Activated CD4-positive, alpha-beta memory T cell treated with anti-CD3 and anti-CD28 coated beads, Interleukin-2, amount 10 ng/mL, durations not matched to agents 7 days and 5 days (primary cell): ENCODE data around the gene MTUS2. TPM values are rescaled to one million over a fixed set of nuclear protein-coding genes. Genes with fewer than 3 reads are reported as not detected.

Source experiments
- CTCF ChIA-PET: fragments of 350-600 bp; sonication (Branson Sonifier 250); formaldehyde crosslinking; loops from one replicate; lab custom pipeline; 2021; ENCODE audit warnings: antibody characterized with exemption, inconsistent platforms; lab: Charles Lee
- POLR2A ChIA-PET: fragments of 350-600 bp; sonication (Branson Sonifier 250); formaldehyde crosslinking; loops from one replicate; lab custom pipeline; 2021; ENCODE audit warnings: antibody characterized with exemption; lab: Charles Lee
- DNase-seq: peaks from one replicate; pipeline ENCODE4 v3.0.0-alpha.2; 2020
- H3K27ac Mint-ChIP-seq: one replicate; pipeline ENCODE4 v1.8.0; 2021; ENCODE audit warnings: mild to moderate bottlenecking, mixed read lengths
- H3K27me3 Mint-ChIP-seq: one replicate; pipeline ENCODE4 v1.8.0; 2021; ENCODE audit warnings: mixed read lengths
- H3K36me3 Mint-ChIP-seq: one replicate; pipeline ENCODE4 v1.8.0; 2021; ENCODE audit warnings: low read depth, mixed read lengths
- H3K4me1 Mint-ChIP-seq: one replicate; pipeline ENCODE4 v1.8.0; 2021; ENCODE audit warnings: mixed read lengths
- H3K4me3 Mint-ChIP-seq: one replicate; pipeline ENCODE4 v1.8.0; 2021; ENCODE audit warnings: mild to moderate bottlenecking, mixed read lengths
- H3K9me3 Mint-ChIP-seq: one replicate; pipeline ENCODE4 v1.8.0; 2021; ENCODE audit warnings: mixed read lengths
- total RNA-seq, 2 experiments: library from RNA; stranded (reverse); gene quantifications; one replicate each; pipeline ENCODE4 v1.2.3, GENCODE V29; 2021

MTUS2 gene
- total RNA-seq, 2 experiments from 2014 or later: not detected

DNA sequence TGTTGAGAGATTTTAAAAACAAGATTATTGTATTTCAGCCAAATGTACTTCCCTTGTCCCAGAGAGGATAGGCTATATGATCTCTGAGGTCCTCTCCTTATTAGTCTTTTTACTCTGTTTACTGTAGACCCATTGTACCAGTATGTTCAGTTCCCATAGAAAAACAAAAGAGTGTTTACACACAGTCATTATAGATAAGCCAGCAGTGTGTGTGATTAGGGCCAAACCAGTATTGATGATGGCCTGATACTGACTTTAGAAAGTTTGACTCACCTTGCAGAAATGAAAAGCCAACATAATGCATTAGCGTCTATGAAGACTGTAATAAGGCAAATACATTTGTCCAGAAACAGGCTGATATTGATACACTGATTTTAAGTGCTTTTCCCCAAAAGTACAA, 6.2 kb downstream of the MTUS2 start:
- no peak overlapping the region for H3K4me3 Mint-ChIP-seq
- peaks cover 22% of the 10 kb centered on the region for H3K27me3 Mint-ChIP-seq
- H3K9me3 Mint-ChIP-seq: peaks cover 18% of the 10 kb centered on the region
- no peak overlapping the region for H3K27ac Mint-ChIP-seq
- ChIA-PET POLR2A (no interaction called here), CTCF (no interaction called here)
- H3K4me1 Mint-ChIP-seq: no peaks in the 10 kb centered on the region
- H3K36me3 Mint-ChIP-seq: no peaks in the 10 kb centered on the region
- DNase-seq: no peak

DNA sequence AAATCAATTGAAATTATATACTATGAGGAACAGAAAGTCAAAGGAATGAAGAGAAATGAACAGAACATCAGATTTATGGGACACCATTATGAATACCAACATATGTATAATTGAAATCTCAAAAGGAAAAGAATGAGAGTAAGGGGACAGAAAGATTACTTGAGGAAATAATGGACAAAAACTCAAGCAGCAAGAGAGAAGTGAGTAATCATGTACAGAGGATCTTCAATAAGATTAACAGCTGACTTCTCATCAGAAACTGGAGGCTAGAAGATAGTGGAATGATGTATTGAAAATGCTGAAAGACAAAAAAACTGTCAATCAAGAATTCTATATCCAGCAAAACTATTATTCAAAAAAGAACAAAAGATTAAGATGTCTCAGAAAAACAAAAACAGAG, 10.4 kb downstream of the MTUS2 start:
- DNase-seq: no peak
- CTCF ChIA-PET: no interaction called here
- Mint-ChIP-seq H3K27ac (no peak overlapping the region), H3K4me1 (no peaks in the 10 kb centered on the region), H3K9me3 (peaks cover 9% of the 10 kb centered on the region), H3K4me3 (no peak overlapping the region), H3K27me3 (no peaks in the 10 kb centered on the region), H3K36me3 (no peaks in the 10 kb centered on the region)
- POLR2A ChIA-PET: interaction anchor here (0.6 kb wide), 1 partner anchor 1271 kb away, joined by 3 read pairs; no protein-coding TSS in a partner anchor

DNA sequence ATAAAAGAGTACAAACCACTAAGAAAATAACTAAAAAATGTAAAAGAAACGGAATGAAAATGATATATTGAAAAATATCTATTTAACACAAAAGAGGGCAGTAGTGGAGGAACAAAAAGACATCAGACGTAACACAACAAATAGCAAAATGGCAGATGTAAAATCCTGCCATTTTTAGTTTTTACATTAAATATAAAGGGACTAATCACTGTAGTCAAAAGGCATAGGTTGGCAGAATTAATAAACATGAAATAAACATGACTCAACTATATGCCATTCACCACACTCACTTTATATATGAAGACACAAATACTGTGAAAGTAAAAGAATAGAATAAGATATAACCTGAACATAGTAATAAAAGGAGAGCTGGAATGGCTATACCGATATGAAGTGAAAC, 11.0 kb downstream of the MTUS2 start:
- ChIA-PET POLR2A (no interaction called here), CTCF (no interaction called here)
- no peak for DNase-seq
- H3K4me1 Mint-ChIP-seq: no peaks in the 10 kb centered on the region
- H3K36me3 Mint-ChIP-seq: no peaks in the 10 kb centered on the region
- no peak overlapping the region for H3K27ac Mint-ChIP-seq
- peaks cover 9% of the 10 kb centered on the region for H3K9me3 Mint-ChIP-seq
- H3K4me3 Mint-ChIP-seq: no peak overlapping the region
- no peaks in the 10 kb centered on the region for H3K27me3 Mint-ChIP-seq

DNA sequence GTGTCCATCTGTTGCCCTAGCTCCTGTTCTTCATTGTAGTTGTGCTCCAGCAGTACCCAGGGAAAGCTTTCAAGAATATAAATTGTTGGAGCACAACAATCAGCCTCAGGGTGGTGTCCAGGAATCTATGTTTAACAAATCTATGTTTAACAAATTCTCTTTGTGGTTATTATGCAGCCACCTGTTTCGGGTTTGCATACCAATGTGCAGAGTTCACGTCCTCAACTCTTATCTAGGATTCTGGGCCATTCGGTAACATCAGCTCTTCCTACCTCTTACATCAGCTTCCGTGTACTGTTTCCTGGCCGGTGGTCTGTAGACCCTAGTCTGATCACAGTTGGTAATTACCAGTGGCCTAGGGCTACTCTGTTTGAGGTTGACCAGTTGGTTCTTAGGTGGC, 17.0 kb downstream of the MTUS2 start:
- Mint-ChIP-seq H3K27me3 (peaks cover 2% of the 10 kb centered on the region), H3K27ac (no peak overlapping the region), H3K4me3 (no peak overlapping the region), H3K4me1 (no peaks in the 10 kb centered on the region), H3K9me3 (no peaks in the 10 kb centered on the region), H3K36me3 (no peaks in the 10 kb centered on the region)
- DNase-seq: no peak
- ChIA-PET CTCF (interaction anchor here (0.5 to 1.2 kb wide), 2 partner anchors 18 to 739 kb away, joined by 3 to 4 read pairs; no protein-coding TSS in a partner anchor), POLR2A (no interaction called here)

DNA sequence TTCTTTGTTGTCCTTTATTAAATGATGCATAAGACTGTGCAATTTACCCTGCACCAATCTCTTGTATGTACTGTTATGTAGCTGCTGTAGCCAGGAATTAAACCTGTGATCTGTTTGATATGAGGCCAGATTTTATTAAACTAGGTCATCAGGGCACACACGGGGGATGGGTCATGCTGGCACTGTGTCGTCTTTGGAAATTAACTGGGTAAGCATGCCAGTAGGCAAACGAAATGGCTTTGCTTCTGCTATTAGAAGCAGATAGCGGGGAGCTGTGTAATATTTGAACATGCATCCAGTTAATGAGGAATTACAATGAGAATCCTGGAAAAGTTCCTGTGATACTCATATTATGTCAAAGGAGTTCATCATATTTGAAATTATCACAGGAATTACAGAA, 23.5 kb downstream of the MTUS2 start:
- Mint-ChIP-seq H3K27me3 (no peaks in the 10 kb centered on the region), H3K4me3 (no peak overlapping the region), H3K36me3 (no peaks in the 10 kb centered on the region), H3K27ac (no peak overlapping the region), H3K9me3 (no peaks in the 10 kb centered on the region), H3K4me1 (no peaks in the 10 kb centered on the region)
- ChIA-PET CTCF (no interaction called here), POLR2A (no interaction called here)
- DNase-seq: no peak

DNA sequence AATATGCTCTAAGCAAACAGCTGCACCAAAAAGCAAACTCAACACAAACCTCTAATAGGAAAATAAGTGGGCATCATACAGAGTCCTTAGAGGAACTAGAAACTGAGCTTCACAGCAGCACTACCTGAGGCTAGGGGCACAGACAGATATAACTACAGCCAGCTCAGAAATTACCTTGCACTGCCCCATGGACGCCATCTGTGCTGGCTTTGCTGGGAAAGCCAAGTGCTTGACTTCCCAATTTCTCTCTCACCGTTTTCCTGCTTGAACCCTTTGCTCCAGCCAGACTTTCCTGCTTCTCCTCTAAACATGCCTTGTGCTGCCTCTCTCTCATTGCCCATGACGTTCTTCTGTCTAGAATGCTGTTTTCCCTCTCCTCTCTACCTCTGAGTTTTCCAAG, 29.3 kb downstream of the MTUS2 start:
- H3K9me3 Mint-ChIP-seq: no peaks in the 10 kb centered on the region
- no peaks in the 10 kb centered on the region for H3K36me3 Mint-ChIP-seq
- POLR2A ChIA-PET: no interaction called here
- no peak overlapping the region for H3K27ac Mint-ChIP-seq
- CTCF ChIA-PET: no interaction called here
- no peaks in the 10 kb centered on the region for H3K27me3 Mint-ChIP-seq
- no peaks in the 10 kb centered on the region for H3K4me1 Mint-ChIP-seq
- no peak overlapping the region for H3K4me3 Mint-ChIP-seq
- DNase-seq: no peak

DNA sequence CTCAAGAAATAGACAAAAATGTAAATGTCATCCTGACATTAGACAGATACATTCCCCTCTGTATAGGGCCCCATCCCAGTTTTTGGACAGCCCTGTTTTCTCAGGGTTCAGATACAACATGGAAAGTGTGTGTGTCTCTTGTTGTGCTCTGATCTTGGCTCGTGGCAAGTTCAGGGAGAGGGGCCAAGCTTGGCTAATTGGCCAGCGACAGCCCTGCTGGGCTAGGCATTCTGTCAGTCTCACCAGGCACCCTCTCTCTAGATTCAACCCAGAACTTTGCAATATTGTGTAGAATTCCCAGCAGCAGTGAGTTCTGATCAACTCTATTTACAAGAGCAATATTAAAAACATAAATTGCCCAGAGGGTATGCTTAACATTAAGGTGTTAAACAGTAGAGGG, 30.1 kb downstream of the MTUS2 start:
- ChIA-PET POLR2A (no interaction called here), CTCF (no interaction called here)
- DNase-seq: no peak
- no peaks in the 10 kb centered on the region for H3K4me1 Mint-ChIP-seq
- H3K27ac Mint-ChIP-seq: no peak overlapping the region
- H3K9me3 Mint-ChIP-seq: no peaks in the 10 kb centered on the region
- H3K36me3 Mint-ChIP-seq: no peaks in the 10 kb centered on the region
- no peak overlapping the region for H3K4me3 Mint-ChIP-seq
- no peaks in the 10 kb centered on the region for H3K27me3 Mint-ChIP-seq

DNA sequence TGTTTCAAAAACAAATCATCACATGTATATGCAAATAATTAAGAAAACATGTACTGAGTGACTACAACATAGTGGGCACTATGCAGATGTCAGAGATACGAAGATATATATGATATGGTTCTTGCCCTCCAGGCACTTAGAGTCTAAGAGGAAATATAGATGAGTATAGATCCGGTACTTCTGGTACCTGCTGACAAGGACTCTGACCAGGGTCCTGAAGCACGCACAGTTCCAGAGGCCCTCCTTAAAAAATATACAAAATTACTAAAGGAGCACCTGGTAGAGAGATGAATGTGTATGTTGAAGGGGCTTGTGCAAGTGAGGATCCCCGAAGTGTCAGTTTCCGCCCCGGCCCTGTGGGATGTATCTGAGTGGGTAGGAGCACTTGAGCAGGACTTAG, 31.3 kb downstream of the MTUS2 start:
- CTCF ChIA-PET: no interaction called here
- POLR2A ChIA-PET: no interaction called here
- no peak overlapping the region for H3K27ac Mint-ChIP-seq
- no peaks in the 10 kb centered on the region for H3K36me3 Mint-ChIP-seq
- H3K4me1 Mint-ChIP-seq: no peaks in the 10 kb centered on the region
- no peak for DNase-seq
- H3K4me3 Mint-ChIP-seq: no peak overlapping the region
- H3K27me3 Mint-ChIP-seq: no peaks in the 10 kb centered on the region
- H3K9me3 Mint-ChIP-seq: no peaks in the 10 kb centered on the region

DNA sequence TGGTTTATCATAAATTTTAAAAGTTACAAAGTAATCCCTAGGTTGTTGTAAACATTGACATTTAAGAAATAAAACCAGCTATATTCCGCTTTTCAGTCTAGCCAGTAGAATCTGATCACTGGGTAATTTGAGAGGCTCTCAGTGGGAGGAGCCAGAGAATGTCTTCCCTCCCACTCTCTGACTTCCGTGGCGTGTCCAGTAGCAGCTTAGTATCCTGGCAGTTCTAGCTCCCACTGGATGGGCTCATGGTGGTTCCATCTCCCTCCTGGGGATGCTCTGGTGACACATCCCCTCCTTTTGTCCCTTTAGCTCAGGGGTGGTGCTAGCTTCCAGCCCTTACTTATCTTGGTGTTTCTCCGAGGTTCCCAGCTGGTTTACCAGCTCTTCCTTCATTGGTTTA, 34.5 kb downstream of the MTUS2 start:
- H3K4me3 Mint-ChIP-seq: no peak overlapping the region
- no peaks in the 10 kb centered on the region for H3K4me1 Mint-ChIP-seq
- ChIA-PET CTCF (no interaction called here), POLR2A (no interaction called here)
- no peaks in the 10 kb centered on the region for H3K9me3 Mint-ChIP-seq
- no peaks in the 10 kb centered on the region for H3K36me3 Mint-ChIP-seq
- DNase-seq: no peak
- no peak overlapping the region for H3K27ac Mint-ChIP-seq
- no peaks in the 10 kb centered on the region for H3K27me3 Mint-ChIP-seq

DNA sequence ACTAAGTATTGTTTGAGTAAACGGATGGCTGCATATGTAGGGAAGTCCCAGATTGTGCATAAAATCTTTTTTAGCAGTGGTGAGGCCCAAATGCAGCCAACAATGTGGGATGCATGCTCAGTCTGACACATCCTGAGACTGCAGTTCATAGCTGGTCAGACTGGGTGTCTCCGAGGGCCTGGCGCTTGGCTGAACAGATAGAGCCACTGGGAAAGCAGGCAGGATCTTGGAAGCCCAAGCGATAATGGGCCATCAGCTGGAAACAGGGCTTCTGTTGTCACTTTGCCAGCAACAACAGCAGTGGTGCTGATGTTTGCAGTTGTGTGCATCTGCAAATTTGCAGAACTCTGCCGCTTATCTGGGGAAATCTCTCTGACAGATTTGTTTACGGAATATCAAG, 36.1 kb downstream of the MTUS2 start:
- H3K9me3 Mint-ChIP-seq: no peaks in the 10 kb centered on the region
- H3K27me3 Mint-ChIP-seq: no peaks in the 10 kb centered on the region
- H3K27ac Mint-ChIP-seq: no peak overlapping the region
- DNase-seq: no peak
- no peaks in the 10 kb centered on the region for H3K4me1 Mint-ChIP-seq
- H3K4me3 Mint-ChIP-seq: no peak overlapping the region
- ChIA-PET CTCF (no interaction called here), POLR2A (no interaction called here)
- H3K36me3 Mint-ChIP-seq: no peaks in the 10 kb centered on the region

DNA sequence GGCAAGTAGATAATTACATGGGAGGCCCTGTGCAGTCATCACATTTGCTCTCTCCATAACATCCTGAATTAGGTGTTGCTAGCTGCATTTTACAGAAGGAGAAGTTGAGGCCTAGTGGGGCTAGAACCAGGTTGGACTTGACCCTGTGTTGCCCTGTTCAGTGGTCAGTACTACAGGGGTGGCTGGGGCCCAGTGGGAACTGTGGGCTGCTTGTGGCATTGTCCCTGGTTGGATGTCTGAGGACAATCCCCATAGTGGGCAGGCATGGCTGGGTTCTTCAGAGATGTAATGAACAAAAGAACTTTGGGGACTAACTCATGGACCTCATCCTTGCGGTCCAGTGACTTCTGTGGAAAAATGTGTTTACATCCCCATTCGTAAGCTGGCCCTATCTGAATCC, 38.9 kb downstream of the MTUS2 start:
- H3K4me1 Mint-ChIP-seq: no peaks in the 10 kb centered on the region
- POLR2A ChIA-PET: no interaction called here
- H3K36me3 Mint-ChIP-seq: no peaks in the 10 kb centered on the region
- H3K9me3 Mint-ChIP-seq: no peaks in the 10 kb centered on the region
- CTCF ChIA-PET: interaction anchor here (0.5 kb wide), 1 partner anchor 216 kb away, joined by 3 read pairs; no protein-coding TSS in a partner anchor
- DNase-seq: no peak
- no peak overlapping the region for H3K27ac Mint-ChIP-seq
- no peaks in the 10 kb centered on the region for H3K27me3 Mint-ChIP-seq
- no peak overlapping the region for H3K4me3 Mint-ChIP-seq

DNA sequence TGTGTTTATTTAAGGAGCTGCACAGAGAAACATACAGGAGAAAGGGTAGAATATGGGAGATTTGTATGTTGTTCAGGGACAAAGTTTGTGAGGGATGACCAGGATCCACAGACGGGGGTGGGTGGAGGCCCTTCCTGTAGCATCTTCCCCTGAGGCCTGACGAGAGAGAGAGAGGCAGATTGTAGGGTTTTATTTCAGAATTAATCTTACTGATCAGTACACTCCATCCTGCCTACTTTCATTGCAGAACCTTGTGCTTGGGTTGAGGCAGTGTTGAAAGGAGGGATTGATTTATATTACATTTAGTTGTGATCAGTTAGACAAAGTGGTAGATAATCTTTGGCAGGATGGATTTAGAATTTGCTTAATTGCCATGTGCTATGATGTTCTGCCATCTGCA, 39.6 kb downstream of the MTUS2 start:
- no peaks in the 10 kb centered on the region for H3K4me1 Mint-ChIP-seq

DNA sequence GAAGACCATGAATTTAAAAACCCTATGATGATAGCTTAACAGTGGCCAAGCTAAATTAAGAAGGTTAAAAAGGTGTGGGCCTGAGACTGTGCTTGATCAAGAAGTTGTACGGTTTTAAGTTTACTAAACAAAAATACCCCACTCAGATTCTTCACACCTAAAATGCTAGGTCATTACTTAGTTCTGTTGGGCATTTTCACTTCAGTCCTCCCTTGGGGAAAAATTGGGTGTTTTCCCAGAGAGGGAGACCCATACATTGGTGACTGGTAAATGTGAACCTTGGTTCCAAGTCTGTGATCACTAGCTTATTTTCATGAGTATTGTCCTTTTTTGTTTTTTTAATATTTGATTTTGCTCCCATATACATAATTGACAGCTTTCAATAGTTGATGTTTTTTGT, 44.4 kb downstream of the MTUS2 start:
- no peaks in the 10 kb centered on the region for H3K9me3 Mint-ChIP-seq
- no peaks in the 10 kb centered on the region for H3K4me1 Mint-ChIP-seq
- DNase-seq: no peak
- H3K36me3 Mint-ChIP-seq: no peaks in the 10 kb centered on the region
- H3K27me3 Mint-ChIP-seq: peaks cover 3% of the 10 kb centered on the region
- POLR2A ChIA-PET: no interaction called here
- CTCF ChIA-PET: no interaction called here
- no peak overlapping the region for H3K27ac Mint-ChIP-seq
- no peak overlapping the region for H3K4me3 Mint-ChIP-seq

More for the DNA sequence above, 39.6 kb downstream of the MTUS2 start:
- DNase-seq: no peak
- CTCF ChIA-PET: no interaction called here
- POLR2A ChIA-PET: no interaction called here
- H3K9me3 Mint-ChIP-seq: no peaks in the 10 kb centered on the region
- H3K4me3 Mint-ChIP-seq: no peak overlapping the region
- H3K27ac Mint-ChIP-seq: no peak overlapping the region
- H3K36me3 Mint-ChIP-seq: no peaks in the 10 kb centered on the region
- H3K27me3 Mint-ChIP-seq: no peaks in the 10 kb centered on the region

DNA sequence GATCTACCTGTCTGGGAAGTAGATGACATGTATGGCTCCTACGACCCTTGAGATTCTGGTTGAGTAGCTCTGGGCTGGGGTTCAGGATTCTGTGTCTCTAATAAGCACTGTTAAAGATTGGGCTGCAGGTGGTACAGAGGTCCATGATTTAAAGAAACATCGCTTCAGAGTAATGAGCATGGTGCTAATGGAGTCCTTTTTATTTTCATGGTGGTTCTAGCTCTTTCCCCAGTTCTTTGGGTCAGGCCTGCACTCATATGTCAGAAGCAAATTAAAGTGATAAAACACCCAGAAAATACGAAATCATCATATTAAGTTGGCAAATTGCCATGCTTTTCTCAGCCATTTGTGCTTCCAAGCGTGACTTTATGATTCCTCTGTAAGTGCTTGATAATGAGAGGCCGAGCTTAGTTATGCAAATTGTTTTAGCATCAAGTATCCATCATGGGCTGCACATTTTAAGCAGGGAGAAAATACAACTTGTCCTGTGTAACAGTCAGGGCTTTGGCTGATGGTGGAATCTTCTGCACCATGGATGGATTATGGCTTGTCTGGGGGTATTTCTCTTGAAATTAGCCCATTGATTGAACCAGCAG, 45.1 kb downstream of the MTUS2 start:
- ChIA-PET POLR2A (no interaction called here), CTCF (no interaction called here)
- no peak overlapping the region for H3K27ac Mint-ChIP-seq
- H3K9me3 Mint-ChIP-seq: no peaks in the 10 kb centered on the region
- peaks cover 3% of the 10 kb centered on the region for H3K27me3 Mint-ChIP-seq
- H3K4me3 Mint-ChIP-seq: no peak overlapping the region
- DNase-seq: no peak
- H3K36me3 Mint-ChIP-seq: no peaks in the 10 kb centered on the region
- no peaks in the 10 kb centered on the region for H3K4me1 Mint-ChIP-seq
